HG02642 (cell line): ENCODE measurements around the gene ASPSCR1.

ENCODE experiments used
- ATAC-seq: cut with Tn5 transposase; IDR thresholded peaks from one replicate; pipeline ENCODE4 v1.9.1; 2021; ENCODE audit warnings: mild to moderate bottlenecking; ENCODE audit not compliant: unreplicated experiment, poor library complexity

Gene ASPSCR1

DNA sequence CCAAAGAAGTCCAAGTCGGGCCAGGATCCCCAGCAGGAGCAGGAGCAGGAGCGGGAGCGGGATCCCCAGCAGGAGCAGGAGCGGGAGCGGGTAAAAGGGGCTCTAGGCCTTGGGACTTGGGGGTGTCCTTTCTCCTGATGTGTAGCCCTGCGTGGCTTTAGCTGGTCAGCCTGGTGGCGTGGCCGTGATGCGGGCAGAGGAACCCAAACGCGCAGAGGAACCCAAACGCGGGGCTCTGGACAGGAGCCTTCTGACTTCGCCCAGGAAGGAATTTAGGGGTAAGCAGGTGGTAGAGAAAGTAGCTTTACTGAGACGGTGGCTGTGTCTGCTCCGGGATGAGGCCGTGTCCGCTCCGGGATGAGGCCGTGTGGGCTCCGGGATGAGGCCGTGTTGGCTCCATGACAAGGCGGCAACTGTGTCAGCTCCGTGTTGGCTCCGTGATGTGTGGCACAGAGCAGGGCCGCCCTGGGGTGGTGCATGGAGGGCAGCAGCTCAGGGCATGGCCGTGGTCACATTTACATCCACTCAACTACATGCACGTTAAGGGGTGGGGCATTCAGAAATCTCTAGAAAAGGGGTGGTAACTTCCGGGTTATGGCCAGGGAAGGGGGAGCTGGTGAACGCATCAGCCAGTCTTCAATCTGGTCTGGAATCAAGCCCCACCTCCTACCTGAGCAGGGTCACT, 19.5 kb downstream of the ASPSCR1 start:
- ATAC-seq, result no peak

DNA sequence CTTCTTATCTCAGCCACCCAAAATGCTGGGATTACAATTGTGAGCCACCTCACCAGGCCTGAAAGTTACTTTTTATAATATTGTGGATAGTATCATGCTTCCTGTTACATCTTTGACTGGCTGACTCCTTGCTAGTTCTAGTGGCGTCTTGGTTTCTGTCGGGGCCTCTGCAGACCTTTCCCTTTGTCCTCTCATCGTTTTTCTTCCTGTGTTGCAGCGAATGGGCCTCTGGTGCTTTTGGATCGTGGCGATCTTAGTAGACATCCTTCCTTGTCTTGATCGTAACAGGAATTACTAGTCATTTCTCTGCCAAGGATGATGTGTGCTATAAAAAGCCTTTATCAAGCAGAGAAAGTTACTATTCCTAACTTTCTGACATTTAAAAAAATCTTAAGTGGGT, 20.8 kb downstream of the ASPSCR1 start:
- no peak for ATAC-seq

DNA sequence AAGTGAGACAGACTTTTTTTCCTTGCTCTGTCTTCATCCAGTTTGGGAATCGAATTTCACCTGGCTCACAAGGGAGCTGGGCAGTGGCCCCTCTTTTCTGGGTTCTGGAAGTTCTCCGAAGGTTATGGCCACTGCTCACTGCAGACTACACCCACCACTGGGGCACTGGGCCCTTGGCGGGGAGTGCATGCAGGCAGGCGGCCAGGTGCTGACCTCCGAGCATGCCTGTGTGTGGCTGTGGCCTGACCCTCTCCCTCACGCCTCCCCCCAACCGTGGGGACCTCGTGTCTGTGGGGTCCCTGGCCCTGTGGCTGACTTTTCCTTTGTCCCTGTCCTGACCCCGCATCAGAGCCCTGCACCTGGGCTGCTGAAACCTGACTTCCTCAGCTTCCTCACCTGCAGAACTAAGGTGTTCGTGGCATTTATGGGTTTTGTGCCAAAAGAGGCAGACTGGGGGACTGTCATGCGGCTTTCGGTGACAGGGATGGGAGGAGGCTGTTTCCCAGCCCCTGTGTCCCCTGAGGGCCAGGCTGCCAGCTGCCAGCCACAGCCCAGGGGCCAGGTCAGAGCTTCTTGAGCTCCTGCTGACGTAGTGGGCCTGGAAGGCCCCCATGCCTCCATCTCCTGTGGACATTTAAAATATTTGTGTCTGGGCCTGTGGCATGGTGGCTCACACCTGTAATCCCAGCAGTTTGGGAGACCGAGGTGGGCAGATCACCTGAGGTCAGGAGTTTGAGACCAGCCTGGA, 21.4 kb downstream of the ASPSCR1 start:
- ATAC-seq, result no peak

DNA sequence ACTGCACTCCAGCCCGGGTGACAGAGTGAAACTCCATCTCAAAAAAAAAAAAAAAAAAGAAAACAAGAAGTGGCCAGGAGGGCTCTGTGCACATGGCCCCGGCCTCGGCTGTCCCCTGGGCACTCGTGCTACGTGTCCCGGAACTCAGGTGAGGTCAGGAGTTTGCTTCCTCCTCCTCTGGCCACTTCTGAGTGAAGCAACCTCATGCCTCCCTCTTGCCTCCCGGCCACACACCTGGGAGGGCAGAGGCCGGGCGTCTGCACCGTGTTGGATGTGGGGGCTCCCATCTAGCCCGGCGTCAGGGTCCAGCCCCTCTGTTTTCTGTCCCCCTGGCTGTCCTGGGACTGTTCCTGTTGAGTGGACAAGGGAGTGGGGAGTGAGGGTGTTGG, 22.2 kb downstream of the ASPSCR1 start:
- ATAC-seq, result no peak

DNA sequence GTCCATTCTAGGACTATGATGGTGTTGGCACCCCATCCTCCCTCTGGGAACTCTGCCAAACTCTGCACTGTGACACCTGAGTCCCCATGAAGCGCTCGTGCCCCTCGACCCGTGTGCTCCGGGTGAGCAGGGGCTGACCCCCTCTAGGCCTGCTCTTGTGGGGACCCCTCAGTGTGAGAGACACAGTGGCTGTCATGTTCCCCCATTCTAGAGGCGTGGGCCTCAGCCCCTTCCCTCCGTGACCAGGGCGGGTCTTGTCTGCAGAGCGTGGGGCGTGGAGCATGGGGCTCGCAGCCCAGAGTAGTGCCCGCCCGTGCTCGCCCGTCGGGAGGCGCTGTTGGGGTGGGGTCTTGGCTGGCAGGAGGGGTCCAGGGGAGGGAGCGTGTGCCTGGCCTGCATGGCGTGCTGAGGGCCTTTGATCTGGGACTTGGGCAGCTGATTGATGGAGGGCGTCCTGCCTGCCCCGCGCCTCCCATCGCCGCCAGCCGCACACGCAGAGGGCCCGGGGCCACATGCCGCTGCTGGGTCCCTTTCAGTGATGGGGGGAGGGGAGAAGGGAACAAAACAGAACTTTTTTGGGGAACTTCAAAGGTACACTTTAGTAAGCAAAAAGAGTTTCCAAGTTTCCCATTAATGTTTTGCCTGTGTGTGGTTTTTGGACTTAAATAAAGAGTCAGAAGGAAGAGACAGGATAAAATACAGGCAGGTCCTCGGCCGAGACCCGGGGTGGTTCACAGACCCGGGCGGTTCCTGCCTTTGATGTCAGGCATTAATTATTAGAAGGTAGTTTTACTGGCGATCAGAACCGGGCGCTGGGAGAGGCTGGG, 22.8 kb downstream of the ASPSCR1 start:
- no peak for ATAC-seq

DNA sequence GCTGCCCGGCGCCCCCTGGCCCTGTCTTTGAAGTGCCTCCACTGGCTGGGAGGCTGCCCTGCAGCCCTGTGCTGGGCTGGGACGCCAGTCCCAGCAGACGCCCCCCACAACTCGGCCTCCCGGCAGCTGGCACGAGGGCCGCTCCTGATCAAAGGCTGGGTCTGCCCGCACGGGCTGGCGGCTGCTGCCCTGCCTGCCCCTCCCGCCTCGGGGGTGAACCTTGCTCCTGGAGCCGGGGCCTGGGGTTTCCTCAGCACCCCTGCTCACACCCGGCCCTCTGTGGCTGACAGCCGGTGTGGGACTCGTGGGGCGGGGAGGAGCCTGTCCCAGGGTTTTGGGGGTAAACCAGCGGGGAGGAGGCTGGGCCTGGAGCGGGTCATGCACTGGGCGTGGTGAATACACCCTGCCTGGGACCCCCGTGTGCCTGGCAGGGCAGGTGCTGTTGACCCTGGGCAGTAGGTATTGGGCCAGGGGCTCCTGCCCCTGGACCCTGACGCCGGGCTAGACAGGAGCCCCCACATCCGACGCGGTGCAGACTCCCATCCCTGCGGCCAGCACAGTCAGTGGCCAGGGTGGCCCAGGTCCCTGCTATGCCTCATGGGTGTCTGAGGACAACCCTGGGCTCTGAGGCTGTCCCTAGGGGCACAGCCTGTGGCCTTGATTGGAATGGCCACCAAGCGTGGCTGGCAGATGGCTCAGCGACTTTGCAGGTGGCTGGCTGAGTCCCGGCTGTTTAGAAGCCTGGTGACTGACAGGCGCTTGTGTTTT, 23.6 kb downstream of the ASPSCR1 start:
- no peak for ATAC-seq

DNA sequence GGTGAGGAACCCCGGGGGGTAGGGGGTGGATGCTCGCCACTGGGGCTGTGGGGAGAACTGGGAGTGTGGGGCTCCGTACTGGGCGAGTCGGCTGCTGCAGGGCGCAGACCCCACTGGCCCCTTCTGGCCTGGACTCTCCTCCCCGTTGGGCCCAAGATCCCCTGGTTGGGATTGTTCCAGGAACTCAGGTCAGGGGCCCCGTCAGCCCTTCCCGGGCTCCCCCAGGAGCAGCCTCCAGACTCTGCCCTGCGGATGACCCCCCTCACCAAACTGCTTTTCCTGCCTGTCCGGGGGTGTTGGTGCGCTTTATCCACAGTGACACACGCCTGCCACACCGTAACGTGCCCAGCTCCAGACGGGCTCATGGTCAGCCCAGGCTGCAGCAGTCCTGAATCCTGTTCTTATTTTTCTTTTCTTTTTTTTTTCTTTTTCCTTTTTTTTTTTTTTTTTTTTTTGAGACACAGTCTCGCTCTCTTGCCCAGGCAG, 24.2 kb downstream of the ASPSCR1 start:
- ATAC-seq, result no peak

DNA sequence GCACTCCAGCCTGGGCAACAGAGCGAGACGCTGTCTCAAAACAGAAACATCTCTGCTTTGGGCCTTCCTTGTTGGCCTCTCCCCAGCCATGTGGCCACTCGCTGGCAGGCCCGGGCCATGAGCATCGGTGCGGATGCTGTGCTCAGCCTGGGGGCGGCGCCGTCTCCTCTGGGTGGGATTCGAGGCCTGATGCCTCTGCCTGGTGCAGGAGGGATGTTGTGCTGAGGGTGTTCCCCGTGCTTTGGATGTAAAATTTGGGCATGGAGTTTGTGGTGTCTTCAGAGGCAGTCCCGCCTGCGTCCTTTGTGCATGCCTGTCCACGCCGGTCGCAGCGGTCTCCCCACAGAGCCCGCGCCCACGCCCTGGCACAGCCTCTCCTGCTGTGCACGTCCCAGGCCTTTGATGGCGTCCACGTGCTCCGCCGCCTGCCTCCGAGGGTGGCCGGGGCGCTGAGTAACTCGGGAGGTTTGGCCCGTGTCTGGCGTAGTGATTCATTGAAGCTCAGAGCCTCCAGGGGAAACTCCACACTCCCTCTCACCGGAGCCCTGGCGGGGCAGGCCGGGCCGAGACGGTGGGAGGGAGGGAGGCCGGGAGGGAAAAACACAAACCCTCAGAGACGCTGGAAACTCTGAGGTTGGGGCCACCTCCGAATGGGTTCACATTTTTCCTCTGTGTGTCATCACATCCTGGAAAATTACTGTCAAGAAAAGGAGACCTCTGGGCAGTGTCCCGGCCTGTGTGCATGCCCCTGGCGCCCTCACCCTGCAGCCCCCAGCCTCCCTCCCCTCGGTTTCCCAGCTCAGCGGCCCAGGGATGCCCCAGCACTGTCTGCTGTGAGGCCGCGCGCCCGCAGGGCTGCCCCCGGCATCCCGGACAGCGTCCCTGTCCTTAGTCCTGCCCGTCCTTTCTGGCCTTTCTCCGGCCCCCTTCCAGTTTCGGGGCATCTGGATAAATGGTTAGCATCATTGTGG, 26.3 kb downstream of the ASPSCR1 start:
- no peak for ATAC-seq

DNA sequence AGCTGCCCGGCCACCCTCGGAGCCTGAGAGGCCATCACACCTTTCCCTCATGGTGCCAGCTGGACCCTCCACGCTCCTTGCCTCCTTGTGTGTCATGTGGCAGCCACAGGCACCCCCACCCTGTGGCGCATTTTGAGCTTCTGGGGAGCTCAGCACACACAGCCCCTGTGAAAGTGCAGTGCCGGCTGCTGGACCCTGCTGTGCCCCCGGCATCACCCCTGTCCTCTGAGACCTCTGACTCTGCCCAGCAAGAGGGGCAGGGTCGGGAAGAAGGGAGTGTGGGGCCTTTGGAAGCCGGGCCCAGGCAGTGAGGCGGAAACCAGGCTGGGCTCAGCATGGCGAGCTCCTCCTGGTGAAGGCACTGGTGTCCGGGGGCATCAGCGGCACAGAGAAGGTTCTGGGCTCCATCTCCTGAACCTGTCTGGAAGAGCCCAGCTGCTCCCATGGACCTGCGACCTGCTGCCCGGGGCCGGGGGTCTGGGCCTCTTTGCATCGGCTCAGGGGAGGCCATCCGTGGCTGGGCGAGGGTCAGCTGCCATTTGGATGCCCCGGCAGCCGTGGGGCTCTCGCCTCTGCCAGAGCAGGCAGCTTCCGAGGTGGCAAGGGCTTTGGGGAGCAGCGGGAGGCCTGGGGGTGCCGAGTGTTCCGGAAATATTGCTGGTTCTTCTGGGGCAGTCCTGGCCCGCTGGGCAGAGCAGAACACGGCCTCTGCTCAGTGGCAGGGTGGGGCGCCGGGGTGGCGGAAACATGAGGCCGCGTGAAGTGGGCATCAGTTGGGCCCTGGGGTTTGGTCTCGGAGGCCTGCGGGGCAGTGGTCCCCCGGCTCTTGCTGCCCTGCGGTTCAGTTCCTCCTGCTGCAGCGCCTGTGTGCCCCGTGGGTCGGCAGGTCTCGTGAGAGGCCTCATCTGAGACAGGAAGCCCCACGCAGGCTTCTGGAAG, 27.4 kb downstream of the ASPSCR1 start:
- no peak for ATAC-seq

DNA sequence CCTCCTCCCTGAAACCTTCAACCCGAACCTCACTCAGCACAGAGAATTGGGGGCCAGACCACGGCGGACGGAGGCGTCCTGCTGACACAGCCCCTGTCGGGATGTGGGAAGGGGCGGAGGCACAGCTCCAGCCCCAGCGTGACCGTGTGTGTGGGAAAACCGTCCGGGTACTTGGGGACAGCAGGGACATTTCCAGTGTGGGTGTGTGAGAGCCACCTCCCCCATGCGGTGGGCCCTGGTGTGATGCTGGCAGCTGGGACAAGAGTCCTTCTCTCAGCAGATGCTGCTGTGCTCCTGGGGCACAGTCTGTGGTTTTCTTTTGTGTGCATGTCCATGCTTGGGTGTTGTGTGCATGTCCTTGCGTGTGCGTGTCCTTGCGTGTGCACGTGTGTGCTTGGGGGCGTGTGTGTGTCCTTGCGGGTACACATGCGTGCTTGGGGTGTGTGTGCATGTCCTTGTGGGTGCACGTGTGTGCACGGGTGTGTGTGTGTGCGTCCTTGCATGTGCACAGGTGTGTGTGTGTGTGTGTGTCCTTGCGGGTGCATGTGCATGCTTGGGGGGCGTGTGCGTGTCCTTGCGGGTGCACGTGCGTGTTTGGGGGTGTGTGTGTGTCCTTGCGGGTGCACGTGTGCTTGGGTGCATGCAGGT, 28.4 kb downstream of the ASPSCR1 start:
- no peak for ATAC-seq

DNA sequence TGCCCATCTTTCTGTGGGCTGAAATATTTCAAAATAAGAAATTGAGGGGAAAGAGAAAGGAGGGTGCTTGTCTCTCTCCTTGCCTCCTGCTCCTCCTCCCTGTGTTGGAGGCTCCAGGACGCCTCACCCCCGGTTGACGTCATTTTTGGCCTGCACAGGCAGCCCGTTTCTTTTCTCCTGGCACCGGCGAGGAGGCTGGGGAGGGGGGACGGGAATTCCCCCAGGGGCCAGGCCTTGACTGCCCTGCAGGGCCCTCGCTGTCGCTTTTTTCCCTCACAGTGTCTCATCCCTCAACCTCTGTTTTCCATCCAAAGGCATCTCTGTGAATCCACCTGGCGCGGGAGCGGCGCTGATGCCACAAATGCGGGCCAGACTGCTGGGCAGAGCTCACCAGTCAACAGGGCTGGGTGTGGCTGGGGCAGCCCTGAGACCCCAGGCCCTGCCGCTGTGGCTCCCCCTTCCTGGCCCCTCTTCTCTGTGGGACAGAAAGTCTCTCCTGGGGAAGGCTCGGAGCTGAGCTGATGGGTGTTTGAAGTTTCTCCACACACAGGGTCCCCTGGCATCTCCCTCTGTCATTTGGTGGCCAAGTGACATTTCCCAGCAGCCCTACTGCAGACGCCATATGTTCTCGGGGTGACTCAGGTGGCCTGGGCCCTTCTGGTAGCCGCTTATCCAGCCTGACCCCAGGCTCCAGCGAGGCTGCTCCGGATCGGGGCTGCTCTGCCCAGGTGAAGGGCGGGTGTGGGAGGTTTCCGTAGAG, 29.2 kb downstream of the ASPSCR1 start:
- ATAC-seq, result no peak

DNA sequence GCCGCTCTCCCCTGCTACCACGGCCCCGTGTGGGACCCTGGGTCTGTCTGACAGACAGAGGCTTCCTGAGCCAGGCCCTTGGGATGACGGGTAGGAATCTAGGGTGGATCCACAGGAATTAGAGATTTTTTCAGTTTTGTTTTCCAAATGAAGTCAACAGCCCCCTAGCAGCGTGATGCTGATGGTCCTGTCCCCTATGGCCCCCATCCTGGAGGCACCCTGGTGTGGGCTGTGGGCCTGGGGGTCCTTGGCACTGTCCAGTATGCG, 29.7 kb downstream of the ASPSCR1 start:
- no peak for ATAC-seq

DNA sequence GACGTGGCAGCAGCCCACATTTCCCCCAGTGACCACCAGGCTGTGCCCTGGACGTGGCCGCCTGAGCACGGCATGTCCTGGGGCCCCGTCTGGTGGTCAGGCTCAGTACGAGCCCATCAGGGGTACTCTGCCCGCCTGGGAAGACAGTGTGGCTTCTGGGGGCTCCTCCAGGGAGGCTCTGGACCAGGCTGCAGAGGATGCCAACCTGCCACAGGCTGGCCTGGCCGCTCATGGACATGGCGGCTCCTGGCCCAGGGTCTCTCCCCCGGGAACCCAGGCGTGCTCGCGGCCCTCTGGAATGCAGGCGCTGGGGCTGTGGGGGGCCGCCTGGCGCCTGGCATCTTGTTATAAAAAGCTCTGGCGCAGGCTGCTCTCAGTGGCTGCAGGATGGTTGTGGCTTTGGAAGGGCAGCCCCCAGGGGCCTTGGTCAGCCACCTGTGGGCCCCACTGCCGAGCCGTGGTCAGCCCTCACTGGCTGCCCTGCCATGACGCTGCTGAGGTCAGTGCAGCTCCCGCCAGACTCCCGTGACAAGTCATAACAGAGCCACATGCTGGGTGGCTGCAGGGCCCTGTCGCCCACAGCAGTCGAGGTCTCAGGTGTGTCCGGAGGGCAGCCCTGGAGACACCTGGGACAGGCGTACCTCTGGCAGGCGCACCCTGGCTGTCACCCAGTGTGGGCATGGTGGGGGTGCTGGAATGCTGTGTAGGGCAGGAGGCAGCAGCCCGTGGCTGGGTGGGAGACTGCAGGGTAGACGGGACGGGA, 30.2 kb downstream of the ASPSCR1 start:
- no peak for ATAC-seq

DNA sequence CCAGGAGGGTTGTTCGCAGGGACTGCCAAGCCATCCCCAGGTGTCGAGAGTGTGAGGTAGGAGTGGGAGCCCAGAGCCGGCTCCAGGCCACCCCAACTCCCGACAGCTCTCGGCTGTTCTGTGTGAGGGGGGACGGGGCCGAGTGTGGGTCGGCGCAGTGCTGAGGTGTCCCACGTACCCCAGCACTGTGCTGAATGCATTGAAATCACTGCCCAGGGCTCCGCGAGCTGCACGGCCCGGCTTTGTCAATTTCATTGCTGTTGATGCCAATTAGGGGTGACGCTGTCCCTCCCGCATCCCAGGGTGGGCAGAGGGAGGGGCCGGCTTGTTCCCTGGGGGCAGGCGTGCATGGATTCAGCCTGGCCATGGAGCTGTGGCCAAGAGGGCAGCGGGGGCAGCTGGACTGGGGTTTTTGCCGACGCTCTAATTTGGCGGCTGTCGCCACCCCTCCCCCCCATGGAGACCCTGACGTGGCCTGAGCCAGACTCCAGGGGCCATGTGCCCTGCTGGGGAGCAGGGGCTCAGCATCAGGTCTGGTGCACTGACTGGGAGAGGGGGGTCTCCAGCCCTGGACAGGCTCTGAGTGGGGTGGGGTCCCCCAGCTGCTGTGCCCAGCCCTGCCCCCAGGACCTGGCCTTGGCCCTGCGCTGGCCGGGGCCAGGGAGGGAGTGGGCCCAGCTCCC, 31.0 kb downstream of the ASPSCR1 start:
- ATAC-seq, result no peak

DNA sequence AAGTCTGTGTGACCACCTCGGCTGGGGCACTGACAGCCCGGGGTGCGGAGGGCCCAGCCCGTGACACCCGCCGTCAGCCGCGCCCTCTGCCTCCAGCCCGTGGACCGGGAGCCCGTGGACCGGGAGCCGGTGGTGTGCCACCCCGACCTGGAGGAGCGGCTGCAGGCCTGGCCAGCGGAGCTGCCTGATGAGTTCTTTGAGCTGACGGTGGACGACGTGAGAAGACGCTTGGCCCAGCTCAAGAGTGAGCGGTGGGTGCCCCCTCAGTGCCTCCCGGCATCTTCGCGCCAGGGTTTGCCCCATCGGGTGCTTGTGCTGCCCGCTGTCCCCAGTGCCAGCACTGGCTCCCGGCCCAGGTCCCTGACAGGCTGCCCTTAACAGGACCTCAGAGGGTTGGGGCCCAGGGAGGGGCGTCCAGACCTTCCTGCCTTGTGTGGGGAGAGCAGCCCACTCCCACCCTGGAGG, 31.5 kb downstream of the ASPSCR1 start:
- no peak for ATAC-seq

DNA sequence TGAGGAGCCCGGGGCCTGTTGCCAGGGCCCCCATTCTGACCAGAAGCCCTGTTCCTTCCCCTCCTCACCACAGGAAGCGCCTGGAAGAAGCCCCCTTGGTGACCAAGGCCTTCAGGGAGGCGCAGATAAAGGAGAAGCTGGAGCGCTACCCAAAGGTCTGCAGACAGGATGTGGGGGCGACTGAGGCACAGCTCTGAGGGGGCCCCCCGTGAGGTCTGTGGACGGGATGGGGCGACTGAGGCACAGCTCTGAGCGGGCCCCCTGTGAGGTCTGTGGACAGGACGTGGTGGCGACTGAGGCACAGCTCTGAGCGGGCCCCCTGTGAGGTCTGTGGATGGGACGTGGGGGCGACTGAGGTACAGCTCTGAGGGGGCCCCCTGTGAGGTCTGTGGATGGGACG, 32.0 kb downstream of the ASPSCR1 start:
- no peak for ATAC-seq
